GM23248 (cell line): Measurements from ENCODE around the gene KIF22.

Experiments
- EZH2 ChIP-seq: fragments of 200-600 bp; sonication (generic); IDR thresholded peaks from 2 replicates; pipeline ENCODE4 v1.6.1; 2018; ENCODE audit warnings: antibody characterized with exemption, mild to moderate bottlenecking; ENCODE audit not compliant: insufficient read depth, poor library complexity, severe bottlenecking
- EZH2phosphoT487 ChIP-seq: fragments of 200-600 bp; sonication (generic); IDR thresholded peaks from 2 replicates; pipeline ENCODE4 v1.6.1; 2018; ENCODE audit warnings: antibody characterized with exemption, moderate library complexity, mild to moderate bottlenecking, low read depth; ENCODE audit not compliant: insufficient read depth

DNA sequence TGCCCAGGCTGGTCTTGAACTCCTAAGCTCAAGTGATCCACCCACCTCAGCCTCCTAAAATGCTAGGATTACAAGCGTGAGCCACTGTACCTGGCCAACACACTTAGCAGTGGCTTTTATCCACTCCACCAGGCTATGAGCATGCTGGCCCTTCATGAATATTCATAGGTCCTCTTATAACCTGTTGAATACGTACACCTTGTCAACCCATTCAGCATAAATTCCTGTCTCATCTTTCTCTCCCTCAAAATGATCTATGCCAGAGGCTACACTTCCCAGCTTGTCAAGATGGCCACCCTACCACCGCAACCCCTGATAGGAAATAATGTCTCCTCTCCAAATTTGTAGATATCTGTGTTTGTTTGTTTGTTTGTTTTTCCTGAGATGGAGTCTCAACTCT, 23.5 kb upstream of the KIF22 start:
- TF ChIP-seq EZH2 = no peak
- TF ChIP-seq EZH2phosphoT487 = no peak
